Measurements from ENCODE around the gene RAP1GAP2.
"Not testable (repeated sequence)": the region's sequence is repeated elsewhere in the genome, so short reads cannot be mapped to it uniquely, and the experiment has no call there.

RAP1GAP2 gene

DNA sequence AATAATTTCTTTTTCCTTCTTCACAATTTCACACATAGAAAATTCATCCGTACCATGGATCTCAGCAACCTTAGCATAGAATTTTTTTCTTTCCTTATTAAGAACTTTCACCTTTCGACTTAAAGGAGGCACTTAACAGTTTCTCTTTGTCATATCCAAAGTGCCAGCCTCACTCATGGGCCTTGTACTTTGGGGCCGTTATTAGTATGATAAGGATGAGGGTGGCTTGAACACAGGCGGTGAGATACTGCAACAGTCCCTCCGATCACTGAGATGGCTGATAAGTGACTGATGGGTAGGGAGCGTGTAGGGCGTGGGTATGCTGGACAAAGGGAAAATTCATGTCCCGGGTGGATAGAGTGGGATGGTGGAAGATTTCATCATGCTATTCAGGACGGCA is 181.9 kb downstream of the RAP1GAP2 start:
- DNase-seq = no peak

DNA sequence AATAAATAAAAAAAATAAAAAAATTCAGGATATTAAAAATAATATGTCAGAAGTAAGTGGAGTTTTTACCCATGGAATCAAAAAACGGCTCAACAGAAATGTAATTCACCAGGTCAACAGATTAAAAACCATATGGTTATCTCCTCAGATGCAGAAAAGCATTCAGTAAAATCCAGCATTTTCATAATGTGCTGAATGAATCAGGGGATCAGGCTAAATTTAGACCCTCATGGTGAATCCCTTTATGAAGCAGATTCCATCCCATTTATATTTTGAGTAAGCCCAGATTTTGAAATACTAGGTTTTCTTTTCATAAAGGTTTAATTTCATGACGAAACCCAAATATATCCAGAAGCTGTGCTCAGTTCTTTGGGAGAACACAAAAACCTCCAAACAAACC is 182.8 kb downstream of the RAP1GAP2 start:
- DNase-seq = no peak

GRCh38 chr17:2980211-2980903 is 184.1 kb downstream of the RAP1GAP2 start:
- no peak for DNase-seq

GRCh38 chr17:2980904-2981246 is 184.6 kb downstream of the RAP1GAP2 start:
- no peak for DNase-seq

DNA sequence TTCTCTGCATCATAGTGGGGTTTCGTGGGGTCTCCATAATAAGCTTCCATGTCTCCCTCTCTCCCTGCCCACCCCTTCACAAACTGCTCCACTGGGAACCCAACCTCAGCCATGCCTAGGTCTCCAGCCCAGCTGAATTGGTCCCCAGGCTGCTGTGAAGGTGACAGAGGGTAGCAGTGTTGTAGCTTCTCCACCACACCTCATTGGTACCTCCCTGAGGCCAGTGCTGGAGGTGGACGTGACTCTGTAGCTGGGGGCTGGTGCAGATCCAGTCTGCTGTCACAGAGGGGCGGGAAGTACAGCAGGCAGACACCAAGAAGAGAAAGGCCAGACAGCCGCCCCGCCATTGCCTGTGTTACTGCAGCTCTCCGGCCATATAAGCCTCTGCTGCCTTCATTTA is 185.1 kb downstream of the RAP1GAP2 start:
- no peak for DNase-seq

DNA sequence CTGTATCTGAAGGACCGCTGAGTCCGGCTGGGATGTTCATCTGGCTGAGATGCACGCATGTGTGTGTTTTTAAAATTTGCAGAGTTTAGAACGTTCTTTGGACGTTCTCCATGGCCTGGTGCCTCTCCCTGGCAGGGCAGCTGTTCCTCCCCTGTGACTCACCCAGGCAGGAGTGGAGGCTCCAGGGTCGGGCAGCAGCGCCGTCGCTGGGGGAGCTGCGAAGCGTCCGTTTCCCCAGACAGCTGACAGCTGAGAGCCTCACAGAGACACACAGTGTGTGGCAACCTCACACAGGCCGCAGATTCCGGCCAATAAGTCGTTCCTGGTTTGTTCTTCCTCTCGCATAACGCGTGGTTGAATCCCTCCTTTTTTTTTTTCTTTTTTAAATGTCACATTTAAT is 186.6 kb downstream of the RAP1GAP2 start:
- DNase-seq = peak; percentile 30

DNA sequence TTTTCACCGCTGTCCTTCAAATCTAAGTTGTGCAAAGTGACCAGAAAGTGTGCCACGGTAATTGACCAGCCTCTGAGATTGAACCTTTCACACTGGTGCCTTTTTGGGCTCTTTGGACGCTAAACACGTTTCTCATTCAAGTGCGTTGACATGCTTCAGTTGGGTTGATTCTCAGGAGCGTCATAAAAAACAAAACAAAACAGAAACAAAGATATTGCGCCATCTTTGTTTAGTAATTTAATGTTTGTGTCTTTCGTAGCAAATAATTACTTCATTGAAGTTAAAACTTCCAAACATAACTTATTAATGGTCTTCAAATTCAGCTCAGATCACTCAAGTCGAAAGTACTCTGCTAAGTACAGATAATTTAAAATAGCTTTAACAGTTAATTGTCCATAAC is 187.0 kb downstream of the RAP1GAP2 start:
- no peak for DNase-seq

DNA sequence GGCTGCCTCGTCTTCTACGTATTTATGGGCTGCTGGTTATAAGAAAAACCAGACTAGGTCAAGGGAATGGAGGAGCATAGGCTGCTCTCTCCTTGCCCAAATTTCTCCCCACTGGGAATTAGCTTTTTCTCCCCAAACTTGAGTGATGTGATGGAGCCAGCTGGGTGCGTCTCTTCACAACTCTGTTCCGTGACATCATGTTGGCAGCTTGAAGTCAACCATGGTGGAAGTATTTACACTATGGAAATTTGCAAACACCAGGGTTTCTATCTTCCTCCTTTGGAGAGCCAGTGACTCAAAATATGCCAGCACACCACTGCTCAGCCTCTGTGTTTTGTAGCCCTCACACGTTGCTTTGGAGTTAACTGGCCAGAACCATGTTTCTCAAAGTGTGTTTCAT is 189.1 kb downstream of the RAP1GAP2 start:
- no peak for DNase-seq

DNA sequence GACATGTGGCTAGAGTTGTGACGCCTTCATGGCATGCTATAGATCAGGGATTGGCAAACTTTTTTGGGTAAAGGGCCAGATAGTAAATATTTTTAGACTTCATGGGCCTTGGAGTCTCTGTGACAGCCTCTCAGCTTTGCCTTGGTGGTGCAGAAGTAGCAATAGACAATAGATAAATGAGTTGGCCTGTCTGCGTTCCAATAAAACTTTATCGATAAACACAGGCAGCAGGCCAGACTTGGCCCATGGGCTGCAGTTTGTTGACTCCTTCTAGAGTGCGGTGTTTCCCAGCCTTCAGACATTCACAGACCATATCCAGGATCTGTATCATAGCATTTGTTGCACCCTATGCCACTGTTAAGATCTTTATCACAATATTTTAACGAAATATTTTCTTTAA is 190.7 kb downstream of the RAP1GAP2 start:
- DNase-seq = no peak

- not testable (repeated sequence) for DNase-seq
Observed at GRCh38 chr17:2989396-2989795, 193.2 kb downstream of the RAP1GAP2 start.

- no peak for DNase-seq
Observed at GRCh38 chr17:2989855-2990254, 193.6 kb downstream of the RAP1GAP2 start.

GRCh38 chr17:2990396-2990795 is 194.2 kb downstream of the RAP1GAP2 start:
- no peak for DNase-seq

DNA sequence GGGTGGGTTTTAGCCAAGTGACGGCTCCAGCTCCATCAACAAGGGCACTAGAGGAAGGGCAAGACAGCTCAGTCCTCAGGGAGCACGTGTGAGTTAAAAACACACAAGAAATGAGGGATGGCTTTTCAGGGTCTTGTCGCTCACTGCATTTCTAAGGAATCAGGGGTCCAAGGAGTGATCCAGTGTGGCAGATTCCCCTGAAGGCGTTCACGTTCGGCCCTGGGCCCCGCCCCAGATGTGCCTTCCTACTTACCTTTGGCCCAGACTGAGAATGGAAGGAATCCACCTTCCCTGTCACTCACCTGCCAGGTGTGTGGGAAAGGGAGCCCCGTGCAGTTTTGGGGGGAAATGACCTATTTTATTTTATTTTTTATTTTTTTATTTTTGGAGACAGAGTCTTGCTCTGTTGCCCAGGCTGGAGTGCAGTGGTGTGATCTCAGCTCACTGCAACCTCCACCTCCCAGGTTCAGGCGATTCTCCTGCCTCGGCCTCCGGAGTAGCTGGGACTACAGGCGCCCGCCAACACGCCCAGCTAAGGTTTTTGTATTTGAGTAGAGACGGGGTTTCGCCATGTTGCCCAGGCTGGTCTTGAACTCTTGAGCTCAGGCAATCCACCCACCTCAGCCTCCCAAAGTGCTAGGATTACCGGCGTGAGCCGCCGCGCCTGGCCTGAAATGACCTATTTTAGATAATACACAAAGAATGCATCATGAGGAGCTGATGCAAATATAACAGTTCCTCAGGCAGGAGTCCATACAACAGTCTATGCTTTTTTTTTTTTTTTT is 195.3 kb downstream of the RAP1GAP2 start:
- DNase-seq = not testable (repeated sequence)

GRCh38 chr17:2994441-2994840 is 198.2 kb downstream of the RAP1GAP2 start:
- DNase-seq = no peak

DNA sequence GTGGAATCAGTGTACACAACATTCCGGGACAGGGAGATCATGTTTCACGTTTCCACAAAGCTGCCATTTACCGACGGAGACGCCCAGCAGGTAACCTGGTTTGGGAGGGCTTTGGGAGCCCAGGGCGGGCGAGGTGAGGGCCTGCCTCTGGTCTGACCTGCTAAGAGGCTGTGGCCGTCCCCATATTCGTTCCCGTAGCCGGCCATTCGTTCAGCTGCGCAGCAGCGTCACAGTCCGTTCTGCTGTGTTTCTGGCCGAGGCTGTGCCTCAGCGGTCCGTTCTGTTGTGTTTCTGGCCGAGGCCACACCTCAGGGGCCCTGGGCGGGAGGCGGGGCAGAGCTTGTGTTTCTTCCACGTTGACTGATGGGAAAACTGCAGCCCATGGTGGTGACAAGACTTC is 199.1 kb downstream of the RAP1GAP2 start:
- no peak for DNase-seq

DNA sequence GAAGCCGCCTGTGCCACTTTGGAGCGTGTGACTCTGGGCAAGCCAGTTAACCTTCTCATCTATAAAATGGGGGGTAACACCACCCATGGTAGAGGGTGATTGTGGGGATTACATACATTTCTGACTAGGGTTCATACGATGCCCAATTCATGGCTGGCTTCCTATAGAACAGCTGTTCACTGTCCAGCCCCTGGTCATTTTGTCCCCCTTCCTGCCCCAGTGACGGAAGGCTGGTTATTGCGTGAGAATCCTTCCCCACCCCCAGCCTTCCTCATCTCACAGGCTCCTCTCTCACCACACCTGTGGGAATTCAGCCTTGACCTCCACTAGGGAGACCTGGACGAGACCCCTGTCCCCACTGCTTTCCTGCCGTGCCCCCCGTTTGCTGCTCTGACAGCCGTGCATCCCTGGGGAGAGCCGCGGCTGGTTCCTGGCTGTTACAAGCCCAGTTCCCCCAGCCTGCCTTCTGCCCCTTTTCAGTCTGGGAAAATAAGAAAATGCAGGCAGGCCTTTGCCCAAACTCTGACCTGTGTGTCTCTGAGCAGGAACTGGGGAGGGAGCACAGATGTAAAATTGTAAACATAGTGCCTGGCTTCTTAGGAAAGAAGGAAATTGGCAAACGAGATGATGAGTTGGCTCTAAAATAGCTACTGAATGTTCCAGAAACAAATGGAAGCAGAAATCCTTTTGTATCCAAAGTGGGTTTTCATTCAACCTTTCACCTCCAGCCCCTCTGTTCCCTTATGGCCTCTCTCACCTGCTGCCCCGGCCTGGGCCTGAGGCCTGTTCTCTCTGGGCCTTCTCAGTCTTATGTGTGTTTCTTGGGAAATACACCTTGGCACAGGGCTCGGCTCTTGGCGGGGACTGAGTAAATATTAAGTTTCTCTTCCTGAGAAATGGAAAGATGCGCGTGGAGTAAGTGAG is 199.9 kb downstream of the RAP1GAP2 start:
- DNase-seq = peak; percentile 22

- no peak for DNase-seq
Observed at GRCh38 chr17:2996810-2997670, 200.8 kb downstream of the RAP1GAP2 start.

DNA sequence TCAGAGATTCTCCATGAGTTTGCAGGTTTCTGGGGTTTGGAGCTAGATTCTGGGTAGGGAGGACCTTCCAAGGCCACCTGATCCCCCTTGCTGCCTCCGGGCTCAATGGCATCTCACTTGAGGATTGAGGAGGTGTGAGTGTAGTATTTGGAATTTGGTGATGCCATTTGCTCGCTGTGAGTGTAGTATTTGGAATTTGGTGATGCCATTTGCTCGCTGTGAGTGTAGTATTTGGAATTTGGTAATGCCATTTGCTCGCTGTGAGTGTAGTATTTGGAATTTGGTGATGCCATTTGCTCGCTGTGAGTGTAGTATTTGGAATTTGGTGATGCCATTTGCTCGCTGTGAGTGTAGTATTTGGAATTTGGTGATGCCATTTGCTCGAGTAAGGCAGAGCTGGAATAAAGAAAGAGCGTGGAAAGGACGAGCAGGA is 202.2 kb downstream of the RAP1GAP2 start:
- peak; percentile 60 for DNase-seq

GRCh38 chr17:3002538-3003295 is 206.5 kb downstream of the RAP1GAP2 start:
- no peak for DNase-seq

DNA sequence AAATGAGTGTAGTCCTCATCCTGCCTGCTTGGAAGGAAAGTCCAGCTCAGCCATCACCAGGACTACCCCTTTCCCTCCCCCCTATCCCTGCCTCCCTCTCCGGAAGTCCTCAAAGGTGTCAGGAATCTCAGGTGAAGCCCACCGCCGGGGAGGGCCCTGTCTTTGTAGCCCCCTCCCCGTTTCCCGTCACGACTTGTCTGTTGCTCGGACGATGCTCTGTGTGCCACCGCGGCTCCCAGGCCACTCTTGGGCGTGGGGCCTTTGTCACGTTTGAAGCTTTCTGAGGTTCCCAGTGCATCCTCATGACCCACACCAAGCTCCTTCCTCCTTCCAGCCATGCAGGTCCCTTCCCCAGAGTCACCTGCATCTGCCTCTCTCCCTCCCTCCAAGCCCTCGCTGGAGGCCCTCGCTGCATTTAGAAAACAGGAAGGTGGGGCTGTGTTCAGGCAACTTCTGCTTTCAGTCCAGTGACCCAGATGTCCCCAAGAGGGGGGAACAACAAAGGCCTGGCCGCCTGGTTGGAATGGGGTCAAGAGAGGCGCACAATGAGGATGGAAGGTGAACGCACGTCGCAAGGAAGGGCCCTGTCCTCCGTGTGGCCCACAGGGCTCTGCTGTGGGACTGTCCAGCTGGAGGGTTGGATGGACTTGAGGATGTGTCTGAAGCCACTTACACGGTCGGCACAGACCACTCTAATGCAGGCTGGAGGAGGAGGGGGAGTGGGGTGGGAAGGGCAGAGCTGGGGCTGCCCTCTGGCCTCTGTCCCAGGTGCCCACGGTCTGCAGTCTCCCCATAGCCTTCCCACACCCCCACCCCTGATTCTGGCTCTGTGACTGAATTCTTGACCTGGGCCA is 207.3 kb downstream of the RAP1GAP2 start:
- no peak for DNase-seq

All from HCEC 1CT (cell line).